Subcutaneous abdominal adipose tissue (tissue), 5 donors: Measurements from ENCODE around the gene AGT.
"Not testable (repeated sequence)": the region's sequence is repeated elsewhere in the genome, so short reads cannot be mapped to it uniquely, and the experiment has no call there.

Experiments used
- H3K27ac ChIP-seq: one replicate; pipeline ENCODE4 v1.7.0; 2013; ENCODE audit warnings: low read depth, mild to moderate bottlenecking, inconsistent platforms, low read length, moderate library complexity
- H3K27me3 ChIP-seq, 5 donors: one replicate each; pipeline ENCODE4 v1.7.0; 2013; ENCODE audit warnings: low read length in 5 of 5, inconsistent platforms in 1 of 5; ENCODE audit not compliant: control insufficient read depth in 5 of 5, insufficient read depth in 4 of 5
- H3K36me3 ChIP-seq, 5 donors: one replicate each; pipeline ENCODE4 v1.7.0; 2013; ENCODE audit warnings: low read length in 5 of 5; ENCODE audit not compliant: control insufficient read depth in 5 of 5, insufficient read depth in 5 of 5
- H3K4me1 ChIP-seq, 5 donors: one replicate each; pipeline ENCODE4 v1.7.0; 2013; ENCODE audit warnings: low read length in 5 of 5, mild to moderate bottlenecking in 3 of 5, moderate library complexity in 1 of 5; ENCODE audit not compliant: control insufficient read depth in 5 of 5, insufficient read depth in 5 of 5
- H3K4me3 ChIP-seq, 5 donors: one replicate each; pipeline ENCODE4 v1.7.0; 2013; ENCODE audit warnings: low read length in 5 of 5, low read depth in 1 of 5
- H3K9ac ChIP-seq, 5 donors: one replicate each; pipeline ENCODE4 v1.7.0; 2013; ENCODE audit warnings: low read length in 5 of 5, mild to moderate bottlenecking in 4 of 5, moderate library complexity in 3 of 5
- H3K9me3 ChIP-seq, 5 donors: one replicate each; pipeline ENCODE4 v1.7.0; 2013; ENCODE audit warnings: low read length in 5 of 5; ENCODE audit not compliant: control insufficient read depth in 5 of 5
- donor health status: healthy.
- donor health status: healthy.
- donor health status: healthy.
- donor health status: healthy.
- donor health status: healthy.

Gene AGT

DNA sequence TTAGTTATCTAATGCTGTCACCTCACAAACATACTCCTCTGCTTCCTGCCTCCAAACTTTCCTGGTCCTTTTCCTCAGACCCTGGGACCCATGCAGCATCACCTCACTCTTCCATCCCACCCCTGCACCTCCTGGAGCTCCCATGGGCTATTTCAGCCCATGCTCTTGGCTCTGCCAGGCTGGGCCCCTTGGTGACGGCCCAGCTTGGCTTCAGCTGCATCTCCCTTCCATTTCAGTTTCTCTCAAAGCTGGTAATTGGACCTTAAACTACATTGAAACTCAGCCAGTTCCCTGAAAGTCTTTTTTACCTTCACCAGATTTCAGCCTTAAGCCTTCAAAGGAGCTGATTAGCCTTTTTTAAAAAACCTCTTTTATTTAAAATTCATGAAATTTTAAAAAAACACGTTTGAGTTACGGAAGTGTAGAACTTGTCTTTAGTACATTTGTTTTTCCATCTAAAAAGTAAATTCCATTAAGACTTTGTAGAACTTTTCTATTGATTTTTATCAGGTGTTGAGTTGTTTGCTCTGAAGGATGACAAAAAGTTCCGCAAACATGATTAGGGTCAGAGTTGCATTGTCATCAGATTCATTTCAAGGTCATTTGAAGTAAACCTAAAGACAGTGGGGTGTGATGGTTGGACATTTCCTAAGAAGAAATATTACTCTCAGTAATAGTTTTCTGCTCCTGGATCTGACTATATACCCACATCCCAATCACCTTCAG lies 33.5 kb downstream of the AGT start:
- no peaks in the 10 kb centered on the region for H3K27me3 ChIP-seq
- H3K9me3 ChIP-seq, result no peaks in the 10 kb centered on the region
- peaks cover 0 to 5% (median 0%) of the 10 kb centered on the region in 5 donors for H3K4me1 ChIP-seq
- peaks cover 42 to 80% (median 59%) of the 10 kb centered on the region in 5 donors for H3K36me3 ChIP-seq
- H3K4me3 ChIP-seq, result no peak overlapping the region
- H3K9ac ChIP-seq, result no peak overlapping the region
- H3K27ac ChIP-seq, result no peak overlapping the region

GRCh38 chr1:230679825-230680224 lies 34.1 kb downstream of the AGT start:
- Histone ChIP-seq H3K9me3 (no peaks in the 10 kb centered on the region), H3K4me3 (no peak overlapping the region), H3K36me3 (peaks cover 42 to 78% (median 54%) of the 10 kb centered on the region in 5 donors), H3K9ac (no peak overlapping the region), H3K27ac (no peak overlapping the region), H3K27me3 (no peaks in the 10 kb centered on the region), H3K4me1 (peaks cover 0 to 5% (median 0%) of the 10 kb centered on the region in 5 donors)

- no peaks in the 10 kb centered on the region for H3K9me3 ChIP-seq
- peaks cover 40 to 78% (median 49%) of the 10 kb centered on the region in 5 donors for H3K36me3 ChIP-seq
- H3K4me3 ChIP-seq, result no peak overlapping the region
- no peak overlapping the region for H3K9ac ChIP-seq
- H3K27ac ChIP-seq, result no peak overlapping the region
- H3K27me3 ChIP-seq, result no peaks in the 10 kb centered on the region
- H3K4me1 ChIP-seq, result peaks cover 0 to 5% (median 0%) of the 10 kb centered on the region in 5 donors
Observed at GRCh38 chr1:230679192-230679591, 34.7 kb downstream of the AGT start.

- Histone ChIP-seq H3K4me1 (peaks cover 0 to 5% (median 0%) of the 10 kb centered on the region in 5 donors), H3K36me3 (peaks cover 46 to 73% (median 53%) of the 10 kb centered on the region in 5 donors), H3K27ac (no peak overlapping the region), H3K9ac (no peak overlapping the region), H3K9me3 (no peaks in the 10 kb centered on the region), H3K27me3 (no peaks in the 10 kb centered on the region), H3K4me3 (no peak overlapping the region)
Observed at GRCh38 chr1:230677200-230677599, 36.7 kb downstream of the AGT start.

- Histone ChIP-seq H3K27me3 (no peaks in the 10 kb centered on the region), H3K4me1 (no peaks in the 10 kb centered on the region), H3K9ac (no peak overlapping the region), H3K27ac (no peak overlapping the region), H3K4me3 (no peak overlapping the region), H3K9me3 (no peaks in the 10 kb centered on the region), H3K36me3 (peaks cover 52 to 85% (median 57%) of the 10 kb centered on the region in 5 donors)
Observed at GRCh38 chr1:230674581-230674980, 39.3 kb downstream of the AGT start.

- Histone ChIP-seq H3K27me3 (no peaks in the 10 kb centered on the region), H3K36me3 (peaks cover 48 to 93% (median 73%) of the 10 kb centered on the region in 5 donors), H3K9ac (no peak overlapping the region), H3K4me1 (no peaks in the 10 kb centered on the region), H3K4me3 (no peak overlapping the region), H3K27ac (no peak overlapping the region), H3K9me3 (no peaks in the 10 kb centered on the region)
Observed at GRCh38 chr1:230669543-230669942, 44.4 kb downstream of the AGT start.

DNA sequence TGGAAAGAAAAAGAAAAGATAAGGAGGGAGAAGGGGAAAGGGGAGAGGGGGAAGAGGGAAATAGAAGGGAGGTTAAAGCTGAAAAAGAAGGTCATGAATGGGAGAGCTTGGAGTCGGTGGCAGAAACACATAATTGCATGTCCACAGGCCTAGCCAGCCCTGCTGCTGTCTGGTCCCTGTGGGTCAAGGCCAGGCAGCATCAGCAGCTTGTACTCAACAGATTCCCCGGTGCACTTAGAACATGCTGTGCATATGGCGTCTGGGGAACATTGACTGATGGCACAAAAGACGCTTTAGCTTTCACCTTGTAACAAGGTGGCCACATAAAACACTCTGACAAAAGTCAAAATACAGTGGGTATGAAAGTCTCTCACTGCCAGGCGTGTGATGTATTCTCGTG lies 45.7 kb downstream of the AGT start:
- Histone ChIP-seq H3K36me3 (peaks cover 43 to 94% (median 71%) of the 10 kb centered on the region in 5 donors), H3K27ac (no peak overlapping the region), H3K4me3 (no peak overlapping the region), H3K9ac (no peak overlapping the region), H3K4me1 (no peaks in the 10 kb centered on the region), H3K9me3 (no peaks in the 10 kb centered on the region), H3K27me3 (no peaks in the 10 kb centered on the region)

GRCh38 chr1:230661976-230662375 lies 51.9 kb downstream of the AGT start:
- H3K27me3 ChIP-seq, result no peaks in the 10 kb centered on the region
- peaks cover 0 to 4% (median 0%) of the 10 kb centered on the region in 5 donors for H3K4me1 ChIP-seq
- H3K4me3 ChIP-seq, result no peak overlapping the region
- H3K27ac ChIP-seq, result no peak overlapping the region
- H3K9me3 ChIP-seq, result no peaks in the 10 kb centered on the region
- peaks cover 32 to 61% (median 41%) of the 10 kb centered on the region in 5 donors for H3K36me3 ChIP-seq
- no peak overlapping the region for H3K9ac ChIP-seq

DNA sequence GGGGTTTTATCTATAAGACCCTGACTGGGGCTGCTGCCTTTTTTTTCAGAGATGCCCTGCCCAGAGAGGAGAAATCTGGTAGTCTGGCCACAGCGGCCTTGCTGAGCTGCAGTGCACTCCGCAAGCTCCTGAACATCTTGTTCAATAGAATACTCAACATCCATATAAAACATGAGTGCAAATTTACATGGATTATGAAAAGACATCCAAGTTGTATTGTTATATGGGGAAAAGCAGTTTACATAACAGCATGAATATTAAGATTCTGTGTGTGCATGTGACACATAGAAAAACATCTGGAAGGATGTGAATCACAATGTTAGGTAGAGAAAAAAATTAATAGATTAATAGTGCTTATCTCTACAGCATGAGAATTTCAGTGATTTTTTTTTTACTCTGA lies 55.2 kb downstream of the AGT start:
- peaks cover 9 to 29% (median 19%) of the 10 kb centered on the region in 5 donors for H3K36me3 ChIP-seq
- no peaks in the 10 kb centered on the region for H3K9me3 ChIP-seq
- H3K27me3 ChIP-seq, result no peaks in the 10 kb centered on the region
- peaks cover 0 to 4% (median 0%) of the 10 kb centered on the region in 5 donors for H3K4me1 ChIP-seq
- H3K27ac ChIP-seq, result no peak overlapping the region
- no peak overlapping the region for H3K4me3 ChIP-seq
- no peak overlapping the region for H3K9ac ChIP-seq

GRCh38 chr1:230658103-230658502 lies 55.8 kb downstream of the AGT start:
- peaks cover 9 to 26% (median 19%) of the 10 kb centered on the region in 5 donors for H3K36me3 ChIP-seq
- not testable (repeated sequence) for H3K4me1 ChIP-seq, H3K9me3 ChIP-seq, H3K9ac ChIP-seq, H3K27ac ChIP-seq, H3K4me3 ChIP-seq, H3K27me3 ChIP-seq
